Measurements from ENCODE around the gene PDE6G.

DNA sequence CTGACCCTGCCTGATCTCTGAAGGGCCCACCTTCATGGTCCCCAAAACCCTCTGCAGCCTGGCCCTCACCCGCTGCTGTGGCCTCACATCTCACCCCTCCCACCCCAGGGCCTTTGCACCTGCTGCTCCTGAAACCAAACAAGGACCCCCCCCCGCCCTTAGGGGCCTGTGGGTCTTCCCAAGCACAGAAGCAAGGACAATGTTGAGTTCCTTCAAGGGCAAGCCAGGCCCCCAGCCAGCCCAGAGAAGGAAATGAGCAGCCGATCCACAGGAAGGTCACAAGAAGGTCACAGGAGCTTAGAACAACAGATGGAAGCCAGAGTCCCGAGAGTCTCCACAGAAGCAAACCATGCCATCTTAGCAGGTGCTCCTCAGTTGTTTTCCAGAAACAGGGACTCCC lies 493 bp upstream of the PDE6G start:
- TF ChIP-seq CTCF (IDR thresholded peaks at IDR 0.05; ENCODE audit: low read depth, low read length, missing input control) (no peak), TAF1 (conservative IDR thresholded peaks at IDR 0.05) (no peak), FOXA1 (IDR thresholded peaks at IDR 0.05) (no peak), ATF3 (IDR thresholded peaks at IDR 0.05) (no peak)
- TF ChIP-seq, protein P1, sequence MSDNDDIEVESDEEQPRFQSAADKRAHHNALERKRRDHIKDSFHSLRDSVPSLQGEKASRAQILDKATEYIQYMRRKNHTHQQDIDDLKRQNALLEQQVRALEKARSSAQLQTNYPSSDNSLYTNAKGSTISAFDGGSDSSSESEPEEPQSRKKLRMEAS (IDR thresholded peaks at IDR 0.05) = no peak
